Globus pallidus (tissue), 1 donor: ENCODE results near the gene SLC2A11.
"Not testable (repeated sequence)": the region's sequence is repeated elsewhere in the genome, so short reads cannot be mapped to it uniquely, and the experiment has no call there.

Experiments
- DNase-seq: peaks from one replicate; pipeline ENCODE4 v3.0.0-alpha.2; 2015; ENCODE audit warnings: low spot score

Gene SLC2A11

GRCh38 chr22:23908587-23909205, 51.0 kb downstream of the SLC2A11 start:
- no peak for DNase-seq

GRCh38 chr22:23909296-23909898, 51.7 kb downstream of the SLC2A11 start:
- no peak for DNase-seq

DNA sequence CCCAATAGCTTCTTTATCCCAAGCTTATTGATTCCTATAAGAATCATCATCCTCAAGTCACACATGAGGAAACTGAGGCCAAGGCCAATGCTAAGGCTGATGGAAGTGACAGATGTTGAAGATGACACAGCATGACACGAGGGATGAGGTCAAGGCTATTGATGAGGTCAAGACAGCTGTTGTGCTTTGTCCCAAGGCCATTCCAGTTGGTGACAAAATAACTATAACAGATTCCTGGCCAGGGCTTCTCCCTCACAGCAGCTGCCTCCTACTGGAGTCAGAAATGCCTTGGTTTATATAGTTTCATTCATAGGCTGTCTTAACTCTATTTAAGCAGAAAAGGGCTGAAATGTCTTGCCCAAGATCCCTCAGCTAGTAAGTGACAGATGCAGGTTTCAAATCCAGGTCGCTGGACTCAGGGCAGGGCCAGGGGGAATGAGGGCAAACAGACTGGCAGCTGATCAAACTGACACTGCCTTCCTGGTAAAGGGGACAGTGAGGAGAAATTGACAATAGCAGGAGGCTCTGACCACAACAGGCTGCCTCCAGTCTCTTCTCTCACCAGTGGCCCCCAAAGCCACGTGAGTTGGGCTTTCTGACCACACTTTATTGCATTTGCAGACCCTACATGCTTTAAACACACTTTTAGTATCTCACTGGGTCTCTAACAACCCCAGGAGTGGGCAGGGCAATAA, 53.0 kb downstream of the SLC2A11 start:
- DNase-seq, result no peak

DNA sequence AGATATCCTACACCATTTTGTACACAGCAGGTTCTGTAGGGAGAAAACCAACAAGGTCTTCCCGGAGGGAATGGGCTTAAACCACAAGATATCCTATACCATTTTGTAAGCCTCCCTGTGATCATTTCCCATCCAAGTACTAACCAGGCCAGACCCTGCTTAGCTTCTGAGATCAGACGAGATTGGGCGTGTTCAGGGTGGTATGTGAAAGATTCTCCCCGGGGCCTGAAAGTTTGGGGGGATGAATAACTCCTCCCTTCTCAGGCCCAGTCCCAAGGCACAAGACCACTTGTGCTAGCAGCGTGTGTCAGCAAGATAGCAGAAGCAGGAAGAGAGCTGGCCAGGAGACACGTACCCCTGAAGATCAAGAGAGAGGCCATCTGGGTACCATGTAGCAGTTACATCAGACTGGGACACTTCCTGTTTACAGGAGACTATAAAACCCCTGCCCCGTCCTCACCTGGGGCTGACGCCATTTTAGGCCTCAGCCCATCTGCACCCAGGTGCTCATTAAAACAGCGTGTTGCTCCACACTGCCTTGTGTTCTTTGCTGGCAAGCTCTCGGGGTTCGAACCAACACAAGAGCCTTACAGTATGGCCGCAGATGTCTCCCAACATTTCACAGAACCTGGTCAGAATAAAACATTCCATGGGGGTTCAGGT, 53.8 kb downstream of the SLC2A11 start:
- no peak for DNase-seq

DNA sequence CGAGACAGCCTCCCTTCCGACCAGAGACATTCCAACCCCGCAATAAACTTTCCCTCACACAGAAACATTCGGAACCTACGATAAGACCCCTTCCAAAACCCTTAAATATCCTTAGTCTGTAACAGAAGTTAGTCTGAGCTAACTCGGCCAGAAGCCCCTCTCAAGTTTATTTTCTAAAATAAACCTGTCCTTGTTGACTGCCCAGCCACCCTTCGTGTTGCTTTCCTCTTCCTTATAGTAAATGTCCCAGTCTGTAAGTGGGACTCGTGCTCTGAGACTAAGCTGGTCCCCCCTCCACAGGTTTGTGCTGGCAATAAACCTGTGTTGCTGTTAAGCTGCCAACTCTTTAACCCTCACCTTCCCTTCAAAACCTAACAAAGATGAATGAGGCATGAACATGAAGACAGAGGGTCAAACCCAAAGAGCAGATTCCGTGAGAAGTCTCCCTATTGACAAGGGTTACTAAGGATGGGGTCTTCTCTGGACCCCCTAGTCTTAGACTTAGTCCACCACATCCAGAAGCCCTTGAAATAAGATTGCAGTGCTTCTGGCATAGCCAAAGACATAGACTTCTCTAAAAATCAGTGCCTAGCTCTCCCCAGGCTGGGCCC, 54.7 kb downstream of the SLC2A11 start:
- no peak for DNase-seq

GRCh38 chr22:23913306-23913660, 55.6 kb downstream of the SLC2A11 start:
- DNase-seq, result no peak

GRCh38 chr22:23913661-23914353, 56.1 kb downstream of the SLC2A11 start:
- DNase-seq, result peak; percentile 99

DNA sequence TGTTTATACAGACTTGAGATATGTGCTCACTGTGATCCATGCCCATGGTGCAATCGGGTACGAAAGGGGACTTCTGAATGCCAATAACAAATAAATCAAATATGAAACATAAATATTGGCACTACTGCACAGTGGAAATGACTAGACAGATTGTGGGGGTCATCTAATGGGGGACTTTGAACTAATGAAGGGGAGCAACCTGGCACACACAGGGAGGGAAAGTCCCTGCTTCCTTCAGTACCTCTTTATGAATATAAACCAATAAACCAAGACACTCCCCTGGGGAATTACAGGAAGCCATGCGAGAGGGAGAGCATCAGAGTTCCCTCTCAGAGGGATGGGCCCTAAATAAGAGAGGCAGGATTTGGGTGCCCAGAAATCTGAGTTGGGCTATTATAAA, 57.6 kb downstream of the SLC2A11 start:
- DNase-seq, result no peak

- not testable (repeated sequence) for DNase-seq
Observed at GRCh38 chr22:23920267-23920611, 62.6 kb downstream of the SLC2A11 start.

DNA sequence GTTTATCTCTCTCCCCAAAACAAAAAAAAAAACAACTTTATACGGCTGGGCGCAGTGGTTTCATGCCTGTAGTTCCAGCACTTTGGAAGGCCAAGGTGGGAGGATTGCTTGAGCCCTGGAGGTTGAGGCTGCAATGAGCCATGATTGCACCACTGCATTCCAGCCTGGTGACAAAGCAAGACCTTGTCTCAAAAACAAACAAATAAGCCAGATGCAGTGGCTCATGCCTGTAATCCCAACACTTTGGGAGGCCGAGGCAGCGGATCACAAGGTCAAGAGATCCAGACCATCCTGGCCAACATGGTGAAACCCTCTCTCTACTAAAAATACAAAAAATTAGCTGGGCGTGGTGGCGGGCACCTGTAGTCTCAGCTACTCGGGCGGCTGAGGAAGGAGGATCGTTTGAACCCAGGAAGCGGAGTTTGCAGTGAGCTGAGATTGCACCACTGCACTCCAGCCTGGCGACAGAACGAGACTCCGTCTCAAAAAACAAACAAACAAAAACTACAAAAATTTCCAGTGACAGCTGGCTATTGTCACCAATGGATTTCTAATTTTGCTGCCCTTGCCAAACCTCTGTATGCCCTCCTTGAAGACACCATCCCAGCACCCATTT, 64.0 kb downstream of the SLC2A11 start:
- not testable (repeated sequence) for DNase-seq

DNA sequence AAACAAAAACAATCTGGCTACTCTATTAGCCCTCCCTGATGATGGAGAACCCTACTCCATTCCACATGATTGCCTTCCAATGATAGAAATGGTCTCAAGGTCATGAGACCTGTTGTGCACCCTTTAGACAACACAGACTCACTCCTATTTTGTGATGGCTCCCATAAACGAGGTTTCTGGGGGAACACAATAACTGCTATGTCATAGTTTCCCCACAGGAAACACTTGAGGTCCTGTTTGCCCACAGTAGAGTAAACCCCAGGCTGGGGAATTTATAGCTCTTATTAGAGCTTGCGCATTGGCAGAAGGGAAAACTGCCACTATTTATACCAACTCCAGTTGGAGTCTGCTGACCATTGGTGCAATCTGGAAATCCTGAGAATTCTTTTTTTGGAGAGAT, 65.2 kb downstream of the SLC2A11 start:
- DNase-seq, result no peak

- no peak for DNase-seq
Observed at GRCh38 chr22:23925020-23925606, 67.4 kb downstream of the SLC2A11 start.

- no peak for DNase-seq
Observed at GRCh38 chr22:23926561-23926960, 68.9 kb downstream of the SLC2A11 start.
